ENCODE data around the gene LCP2. TPM values are rescaled to one million over a fixed set of nuclear protein-coding genes. Genes with fewer than 3 reads are reported as not detected.

Gene LCP2
- total RNA-seq, 4 donors from 2014 or later, result 27.5 to 53.8 (median 47.3) TPM

GRCh38 chr5:170313344-170313743 lies 15.8 kb upstream of the LCP2 start:
- 90 to 93% methylated on average over 6 of the region's 6 CpGs for WGBS, 2 donors
- no peak overlapping the region for H3K4me3 ChIP-seq
- no peaks in the 10 kb centered on the region for H3K36me3 ChIP-seq
- no peak for TF ChIP-seq CTCF (IDR thresholded peaks at IDR 0.05)
- no peak for TF ChIP-seq EP300 (IDR thresholded peaks at IDR 0.05)
- TF ChIP-seq POLR2A (IDR thresholded peaks at IDR 0.05), result no peak
- DNase-seq (ENCODE audit: low spot score in 2 of 2), result no peak
- H3K27me3 ChIP-seq, result no peaks in the 10 kb centered on the region
- H3K27ac ChIP-seq, result peak overlapping the region in 1 of 4 donors; percentile 85
- H3K9me3 ChIP-seq, result no peaks in the 10 kb centered on the region
- peaks cover 0 to 42% (median 21%) of the 10 kb centered on the region in 4 donors for H3K4me1 ChIP-seq

GRCh38 chr5:170312666-170313065 lies 15.1 kb upstream of the LCP2 start:
- Histone ChIP-seq H3K4me1 (peaks cover 0 to 42% (median 21%) of the 10 kb centered on the region in 4 donors), H3K27ac (peak overlapping the region in 2 of 4 donors; percentile 13 to 25), H3K36me3 (no peaks in the 10 kb centered on the region), H3K9me3 (no peaks in the 10 kb centered on the region), H3K27me3 (no peaks in the 10 kb centered on the region), H3K4me3 (no peak overlapping the region)
- no peak for DNase-seq (ENCODE audit: low spot score in 2 of 2)
- 72 to 79% methylated on average over 3 of the region's 3 CpGs for WGBS, 2 donors
- TF ChIP-seq EP300 (IDR thresholded peaks at IDR 0.05) (peak in 1 of 2 donors; percentile 18), CTCF (IDR thresholded peaks at IDR 0.05) (no peak), POLR2A (IDR thresholded peaks at IDR 0.05) (no peak)

GRCh38 chr5:170312301-170312595 lies 14.7 kb upstream of the LCP2 start:
- Histone ChIP-seq H3K27me3 (no peaks in the 10 kb centered on the region), H3K36me3 (no peaks in the 10 kb centered on the region), H3K4me3 (no peak overlapping the region), H3K27ac (peak overlapping the region in 2 of 4 donors; percentile 13 to 25), H3K4me1 (peaks cover 0 to 42% (median 22%) of the 10 kb centered on the region in 4 donors), H3K9me3 (no peaks in the 10 kb centered on the region)
- WGBS, 2 donors, result 84% methylated on average over 5 of the region's 5 CpGs
- TF ChIP-seq EP300 (IDR thresholded peaks at IDR 0.05), result no peak
- TF ChIP-seq CTCF (IDR thresholded peaks at IDR 0.05), result no peak
- TF ChIP-seq POLR2A (IDR thresholded peaks at IDR 0.05), result no peak
- DNase-seq (ENCODE audit: low spot score in 2 of 2), result no peak

- DNase-seq (ENCODE audit: low spot score in 2 of 2), result no peak
- no peaks in the 10 kb centered on the region for H3K9me3 ChIP-seq
- peaks cover 0 to 43% (median 24%) of the 10 kb centered on the region in 4 donors for H3K4me1 ChIP-seq
- WGBS, 2 donors, result 73 to 82% methylated on average over 7 of the region's 7 CpGs
- H3K4me3 ChIP-seq, result no peak overlapping the region
- no peaks in the 10 kb centered on the region for H3K36me3 ChIP-seq
- no peaks in the 10 kb centered on the region for H3K27me3 ChIP-seq
- TF ChIP-seq POLR2A (IDR thresholded peaks at IDR 0.05) (no peak), CTCF (IDR thresholded peaks at IDR 0.05) (no peak), EP300 (IDR thresholded peaks at IDR 0.05) (no peak)
- no peak overlapping the region for H3K27ac ChIP-seq
Observed at GRCh38 chr5:170311511-170312300, 14.1 kb upstream of the LCP2 start.

DNA sequence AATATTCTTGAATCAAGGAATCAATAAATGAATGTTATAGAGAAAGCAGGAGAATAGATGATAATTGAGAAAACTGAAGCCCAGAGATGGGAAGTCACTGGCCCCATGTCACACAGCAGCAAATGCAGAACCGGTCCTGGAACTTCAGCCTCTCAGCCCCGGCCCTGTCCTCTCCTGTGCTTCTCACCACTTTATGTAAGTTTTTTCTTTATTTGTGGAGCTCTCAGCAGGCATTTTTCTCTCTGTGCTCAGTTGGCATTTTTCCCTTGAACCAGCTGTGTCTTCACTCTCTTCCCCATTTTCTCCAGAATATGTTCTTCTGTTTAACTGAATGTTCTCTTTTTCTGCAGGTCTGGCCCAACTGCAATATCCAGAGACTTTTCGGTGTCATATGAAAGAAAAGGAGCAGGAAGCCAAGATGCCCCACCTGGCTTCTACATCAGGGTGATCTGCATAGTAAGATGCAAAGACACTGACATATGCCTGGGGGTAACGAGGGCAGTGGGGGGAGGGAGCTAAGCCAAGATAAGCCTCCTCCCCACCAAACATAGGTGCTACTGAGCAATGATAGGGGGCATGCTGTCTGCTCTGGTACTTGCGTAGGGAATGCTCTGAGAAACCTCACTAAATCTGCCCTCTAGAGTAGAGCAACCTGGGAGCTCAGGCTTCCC lies 12.8 kb upstream of the LCP2 start:
- peaks cover 0 to 42% (median 21%) of the 10 kb centered on the region in 4 donors for H3K4me1 ChIP-seq
- no peak for DNase-seq (ENCODE audit: low spot score in 2 of 2)
- TF ChIP-seq EP300 (IDR thresholded peaks at IDR 0.05) (peak in 1 of 2 donors; percentile 33), CTCF (IDR thresholded peaks at IDR 0.05) (no peak)
- H3K27ac ChIP-seq, result no peak overlapping the region
- 67 to 80% methylated on average over 5 of the region's 5 CpGs for WGBS, 2 donors
- H3K4me3 ChIP-seq, result no peak overlapping the region
- no peaks in the 10 kb centered on the region for H3K27me3 ChIP-seq
- H3K36me3 ChIP-seq, result no peaks in the 10 kb centered on the region
- H3K9me3 ChIP-seq, result no peaks in the 10 kb centered on the region

Measured in tibial nerve (tissue), 4 donors.